ENCODE data around the gene WNT8A.

The WNT8A gene

GRCh38 chr5:138091685-138092084 is 7.9 kb downstream of the WNT8A start:
- no peak for DNase-seq

DNA sequence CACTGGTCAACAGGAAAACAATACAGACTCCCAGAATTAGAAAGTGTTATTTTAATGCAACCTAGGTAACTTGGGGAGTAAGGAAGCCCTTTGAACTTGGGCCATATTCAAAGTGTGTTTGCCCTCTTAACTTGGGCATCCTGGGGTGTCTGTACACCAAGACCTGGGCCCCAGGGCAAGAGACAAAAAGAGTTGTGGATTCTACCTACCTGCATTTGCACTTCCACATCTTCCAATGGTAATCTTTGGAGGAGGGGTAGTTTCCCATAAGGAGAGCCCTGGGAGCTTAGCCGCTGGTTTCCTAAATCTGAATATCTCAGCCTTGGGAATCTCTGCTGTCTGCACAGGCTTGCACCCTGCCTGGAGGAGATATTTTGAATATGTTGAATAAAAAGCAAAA is 8.5 kb downstream of the WNT8A start:
- no peak for DNase-seq

DNA sequence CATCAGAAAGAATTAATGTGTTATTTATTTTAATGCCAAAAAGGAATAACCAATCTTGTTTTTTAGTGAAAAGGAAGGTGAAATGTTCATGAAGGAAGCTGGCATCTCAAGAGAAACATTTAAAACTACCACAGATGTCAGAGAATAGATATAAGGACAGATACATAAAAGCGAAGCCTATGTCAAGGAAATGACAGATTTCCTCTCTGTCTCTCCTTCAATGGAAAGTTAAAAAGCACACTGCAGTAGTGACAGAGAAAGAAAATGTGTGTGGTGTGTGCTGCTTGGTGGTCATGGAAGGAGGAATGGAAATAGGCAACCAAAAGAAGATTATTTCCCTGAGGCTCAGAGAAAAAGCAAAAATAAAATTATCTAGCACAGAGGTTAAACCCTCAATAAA is 9.2 kb downstream of the WNT8A start:
- no peak for DNase-seq

GRCh38 chr5:138095100-138095907 is 11.5 kb downstream of the WNT8A start:
- DNase-seq, result no peak

GRCh38 chr5:138096363-138096762 is 12.5 kb downstream of the WNT8A start:
- DNase-seq, result no peak

DNA sequence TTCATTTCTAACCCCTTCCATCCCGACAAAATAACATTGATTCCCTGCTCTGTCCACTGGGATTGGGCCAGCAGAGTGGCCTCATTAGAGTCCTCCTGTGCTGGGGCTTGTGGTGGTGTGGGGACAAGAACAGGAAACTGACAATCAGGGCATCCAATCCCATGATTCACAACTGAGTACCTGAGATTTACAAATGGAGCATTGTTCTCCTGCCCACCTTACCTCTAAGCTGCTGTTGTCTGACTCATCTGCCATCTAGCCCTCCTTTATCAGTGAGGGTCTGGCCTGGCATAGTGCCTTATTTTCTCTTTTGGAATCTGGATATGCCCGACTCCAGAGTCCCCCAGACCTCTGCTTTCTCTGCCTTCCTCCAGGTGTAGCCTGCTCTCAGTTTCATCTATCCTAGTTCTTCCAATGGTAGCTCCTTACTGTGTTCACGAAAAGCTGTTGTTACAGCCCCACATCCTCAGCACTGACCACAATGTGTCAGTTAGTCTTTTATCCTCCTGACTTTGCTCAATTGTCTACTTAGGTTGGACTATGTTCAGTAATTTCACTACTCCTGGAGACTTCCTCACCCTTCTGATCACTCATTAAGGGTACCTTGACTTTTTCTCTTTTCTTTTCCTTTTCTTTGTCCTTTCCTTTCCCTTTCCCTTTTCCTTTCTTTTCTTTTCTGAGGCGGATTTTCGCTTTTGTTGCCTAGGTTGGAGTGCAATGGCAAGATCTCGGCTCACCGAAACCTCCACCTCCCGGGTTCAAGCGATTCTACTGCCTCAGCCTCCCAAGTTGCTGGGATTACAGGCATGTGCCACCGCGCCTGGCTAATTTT is 13.4 kb downstream of the WNT8A start:
- no peak for DNase-seq

GRCh38 chr5:138102454-138103318 is 18.9 kb downstream of the WNT8A start:
- DNase-seq, result no peak

DNA sequence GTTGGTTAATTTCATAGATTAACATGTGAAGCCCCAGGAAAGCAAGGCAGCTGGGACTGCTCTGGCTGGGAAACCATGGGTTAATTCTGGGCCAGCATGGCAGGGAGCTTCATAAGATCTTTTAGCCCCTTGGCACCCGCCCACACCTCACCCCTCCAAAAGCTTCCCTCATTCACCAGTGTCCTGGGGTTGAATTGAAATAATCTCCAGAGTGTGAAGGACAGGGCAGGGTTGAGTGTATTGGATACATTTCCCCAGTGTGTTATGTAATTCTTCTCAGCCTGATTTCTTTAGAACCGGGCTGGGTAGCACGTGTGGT is 19.4 kb downstream of the WNT8A start:
- no peak for DNase-seq

DNA sequence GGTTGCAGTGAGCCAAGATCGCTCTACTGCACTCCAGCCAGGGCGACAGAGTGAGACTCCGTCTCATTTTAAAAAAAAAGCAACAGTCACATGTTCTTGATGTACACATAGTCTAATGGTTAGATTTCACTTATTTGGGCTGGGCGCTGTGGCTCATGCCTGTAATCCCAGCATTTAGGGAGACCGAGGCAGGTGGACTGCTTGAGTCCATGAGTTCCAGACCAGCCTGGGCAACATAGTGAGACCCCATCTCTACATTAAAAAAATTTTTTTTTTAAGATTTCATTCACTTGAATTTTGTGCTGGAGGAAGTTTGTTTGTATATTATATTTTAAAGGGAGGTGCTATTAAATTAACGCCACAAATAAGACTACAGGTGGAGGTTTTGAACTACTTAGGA is 21.9 kb downstream of the WNT8A start:
- no peak for DNase-seq

GRCh38 chr5:138107213-138107612 is 23.4 kb downstream of the WNT8A start:
- no peak for DNase-seq

DNA sequence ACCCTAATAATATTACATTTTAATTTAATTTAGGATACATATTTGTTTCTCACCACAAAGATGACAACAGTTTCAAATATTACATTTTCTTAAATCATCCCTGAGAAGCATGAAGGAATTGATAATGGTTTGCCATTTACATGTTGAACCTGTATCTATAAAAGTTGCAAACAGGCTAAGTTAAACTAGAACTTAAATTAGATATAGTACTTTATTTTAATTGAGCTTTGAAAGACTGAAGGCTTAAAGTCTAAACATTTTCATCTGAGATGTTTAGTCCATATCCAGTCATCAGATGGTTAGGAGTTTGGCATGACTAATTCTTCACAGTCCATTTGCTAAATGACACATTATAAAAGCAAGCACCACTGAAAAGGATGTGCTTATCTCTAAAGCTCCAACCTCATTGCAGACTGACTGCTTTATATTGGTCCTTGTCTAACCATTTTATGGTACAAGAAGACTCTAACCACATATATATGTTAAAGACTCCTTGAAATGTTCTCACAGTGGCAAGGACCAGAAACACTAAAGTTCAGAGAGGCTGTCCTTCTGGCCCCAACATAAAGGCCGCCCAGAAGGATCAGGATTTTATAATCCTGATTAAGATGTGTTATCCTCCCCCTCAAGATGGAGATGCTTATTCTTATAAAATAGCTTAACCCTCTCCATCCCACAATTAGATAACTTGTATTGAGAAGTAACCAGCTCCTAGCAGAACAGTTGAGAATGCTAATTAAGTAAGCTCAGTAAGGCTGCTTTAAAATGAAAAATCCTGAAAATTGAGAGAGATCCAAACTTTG is 25.8 kb downstream of the WNT8A start:
- DNase-seq, result no peak

- DNase-seq, result peak in 1 of 14 donors; percentile 2
These were observed 26.6 kb downstream of the WNT8A start for GRCh38 chr5:138110266-138110963.

DNA sequence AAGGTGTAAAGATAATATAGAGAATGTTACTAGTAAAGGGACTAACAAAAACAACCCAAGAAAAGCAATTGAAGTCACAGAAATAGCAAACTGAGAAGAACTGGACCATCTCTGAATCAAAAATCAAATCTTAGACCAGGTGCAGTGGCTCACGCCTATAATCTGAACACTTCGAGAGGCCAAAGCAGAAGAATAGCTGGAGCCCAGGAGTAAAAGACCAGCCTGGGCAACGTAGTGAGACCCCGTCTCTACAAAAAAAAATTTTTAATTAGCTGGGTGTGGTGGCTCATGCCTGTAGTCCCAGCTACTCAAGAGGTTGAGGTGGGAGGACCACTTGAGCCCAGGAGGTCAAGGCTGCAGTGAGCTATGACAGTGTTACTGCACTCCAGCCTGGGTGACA is 27.3 kb downstream of the WNT8A start:
- DNase-seq, result no peak

DNA sequence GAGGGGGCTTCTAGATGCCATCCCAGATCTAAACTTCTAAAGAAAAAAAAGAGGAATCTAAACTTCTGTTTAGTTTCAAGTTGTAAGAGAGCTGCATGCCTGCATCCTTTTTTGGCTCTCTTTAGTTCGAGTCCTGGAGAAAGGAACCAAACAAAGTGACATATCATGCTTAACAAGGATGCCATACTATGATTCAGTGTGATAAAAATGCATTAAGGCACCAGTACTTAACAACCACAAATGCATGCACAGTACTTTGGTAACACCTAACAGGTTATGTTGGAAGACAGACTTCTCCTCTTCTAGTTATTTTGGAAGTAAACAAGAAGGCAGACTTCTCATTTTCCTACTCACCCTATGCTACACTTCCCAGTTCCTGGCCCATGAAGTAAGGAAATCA is 28.1 kb downstream of the WNT8A start:
- DNase-seq, result no peak

- no peak for DNase-seq
These were observed 31.4 kb downstream of the WNT8A start for GRCh38 chr5:138115254-138115653.

DNA sequence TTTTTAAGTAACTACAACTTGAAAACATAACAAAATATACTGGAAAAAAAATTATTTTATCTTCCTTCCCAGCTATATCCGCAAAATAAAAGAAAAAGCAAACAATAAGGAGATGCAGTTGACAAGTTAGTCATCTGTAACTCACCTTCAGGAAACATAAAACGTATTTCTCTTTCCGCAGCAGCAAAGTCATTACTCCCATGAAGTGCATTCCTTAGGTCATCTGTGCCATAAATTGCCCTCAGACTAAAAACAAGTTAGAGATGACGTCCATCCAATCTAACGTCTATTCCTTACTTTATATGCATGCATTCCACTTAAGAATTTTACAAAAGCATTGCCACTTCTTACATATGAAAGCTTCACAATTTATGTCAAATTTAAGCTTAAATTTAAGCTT is 44.5 kb downstream of the WNT8A start:
- no peak for DNase-seq

- no peak for DNase-seq
These were observed 45.5 kb downstream of the WNT8A start for GRCh38 chr5:138129347-138129746.

DNA sequence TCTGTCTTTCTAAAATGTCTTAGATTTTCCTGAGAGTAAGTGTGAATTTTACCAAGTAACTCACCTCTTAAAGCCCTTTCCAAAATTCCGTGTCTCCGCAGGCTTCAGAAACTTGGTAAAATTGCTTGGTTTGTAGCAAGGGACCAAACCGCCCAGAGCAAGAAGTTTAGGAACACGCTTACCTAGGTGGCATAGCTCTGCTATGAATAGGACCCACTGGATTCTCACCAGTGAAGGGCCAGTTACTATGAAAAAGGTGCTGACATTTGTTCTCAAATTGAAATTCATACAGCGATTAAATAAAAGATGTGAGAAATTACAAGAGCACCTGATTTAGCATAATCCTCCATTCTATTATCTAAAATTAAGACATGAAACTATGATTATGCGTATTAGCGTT is 48.7 kb downstream of the WNT8A start:
- peak in 1 of 14 donors; percentile 16 for DNase-seq

DNA sequence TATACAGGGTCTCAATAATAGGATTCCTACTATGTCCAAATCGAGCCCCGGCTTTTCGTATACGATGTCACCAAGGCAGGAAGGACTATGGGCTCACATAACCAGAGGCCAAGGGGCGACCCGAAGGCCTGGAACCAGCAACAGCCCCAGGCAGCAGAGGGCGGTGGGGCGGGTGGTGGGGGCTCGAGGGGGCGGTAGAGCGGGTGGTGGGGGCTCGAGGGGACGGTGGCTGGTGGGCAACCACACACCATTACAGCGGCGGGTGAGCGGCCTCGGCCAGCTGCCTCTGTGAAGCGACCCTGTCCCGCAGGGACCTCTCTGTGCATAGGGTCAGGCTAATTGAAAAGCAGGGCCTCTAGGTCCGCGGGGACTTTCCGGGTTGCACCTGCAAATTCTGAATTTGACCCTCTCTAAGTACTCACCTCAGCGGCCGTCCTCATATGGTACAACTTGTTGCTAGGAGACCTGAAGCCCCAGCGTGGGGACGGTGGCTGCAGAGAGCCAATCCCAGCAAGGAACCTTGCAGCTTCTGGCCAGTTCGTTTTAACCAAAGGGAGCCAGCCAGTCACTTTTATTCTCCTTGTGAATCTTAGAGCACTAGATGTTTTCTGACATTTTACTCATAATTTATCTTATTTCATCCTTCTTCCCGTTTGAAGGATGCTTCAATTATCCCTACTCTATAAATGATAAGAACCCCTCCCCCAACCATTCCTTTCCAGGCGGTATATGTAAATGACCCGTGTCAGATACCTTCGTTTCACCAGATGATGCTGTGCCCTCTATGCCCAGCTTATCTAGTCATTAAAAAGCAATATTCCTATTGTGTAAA is 55.3 kb downstream of the WNT8A start, which contains the start of gene NME5:
Gene NME5, minus strand, starts transcription at position 480 of the 832 bp plus-strand sequence. CDS start 648 bp downstream, outside the sequence.
- peak in 13 of 14 donors; percentile 10 to 83 (median 37) for DNase-seq

- DNase-seq, result no peak
These were observed 55.9 kb downstream of the WNT8A start for GRCh38 chr5:138139781-138140090.

GRCh38 chr5:138140268-138140667 is 56.4 kb downstream of the WNT8A start:
- DNase-seq, result no peak

Measured in C1 segment of cervical spinal cord (tissue), 14 donors.